ENCODE data around the gene MT3.

MT3 gene

DNA sequence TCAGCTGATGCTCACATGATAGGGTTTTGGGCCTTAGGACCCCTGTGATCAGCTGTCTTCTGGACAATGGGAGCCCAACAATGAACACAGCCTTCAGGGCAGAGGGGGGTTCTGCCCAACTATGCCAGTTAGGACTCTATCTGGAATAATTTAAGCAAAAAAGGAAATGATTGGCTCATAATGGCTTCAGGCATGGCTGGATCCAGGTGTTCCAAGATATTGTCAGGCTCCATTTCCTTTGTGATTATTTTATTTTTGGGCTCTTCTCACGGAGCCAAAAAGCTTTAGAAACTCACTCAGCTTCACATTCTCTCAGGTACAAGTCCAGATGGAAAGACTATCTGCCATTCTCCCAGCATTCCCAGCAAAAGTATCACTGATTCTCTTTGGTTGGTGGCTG, 16.1 kb downstream of the MT3 start:
- Histone ChIP-seq H3K27ac (no peak overlapping the region), H3K4me3 (no peak overlapping the region), H3K9ac (ENCODE audit: insufficient read length) (no peak overlapping the region), H3K9me3 (ENCODE audit: low read depth, low read length) (no peaks in the 10 kb centered on the region), H3K36me3 (ENCODE audit: insufficient read depth, low read length) (no peaks in the 10 kb centered on the region)
- no peak for TF ChIP-seq FOXP2 (optimal IDR thresholded peaks at IDR 0.05; ENCODE audit: control extremely low read depth, extremely low read length, insufficient read depth)
- DNase-seq (ENCODE audit: low read depth, low spot score), result no peak

DNA sequence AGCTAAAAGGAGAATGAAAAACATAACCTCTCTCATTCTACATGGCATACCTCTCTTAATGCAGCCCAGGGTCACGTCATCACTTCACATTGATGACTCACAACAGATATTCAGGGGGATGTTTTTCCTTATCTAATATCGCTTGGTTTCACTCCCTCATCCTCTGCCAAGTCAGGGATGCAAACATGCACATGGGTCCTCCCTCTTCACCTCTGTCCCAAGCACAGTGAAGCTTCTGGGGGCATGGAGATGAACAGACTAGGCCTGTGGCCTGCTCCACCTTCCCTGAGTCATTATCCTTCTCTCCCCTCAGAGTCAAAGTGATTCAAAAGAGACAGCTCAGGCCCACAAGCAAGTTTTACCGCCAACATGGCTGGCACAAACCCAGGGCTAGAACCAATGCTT, 16.7 kb downstream of the MT3 start:
- Histone ChIP-seq H3K27ac (no peak overlapping the region), H3K4me3 (no peak overlapping the region), H3K36me3 (ENCODE audit: insufficient read depth, low read length) (no peaks in the 10 kb centered on the region), H3K9me3 (ENCODE audit: low read depth, low read length) (no peaks in the 10 kb centered on the region), H3K9ac (ENCODE audit: insufficient read length) (no peak overlapping the region)
- no peak for TF ChIP-seq EZH2 (IDR thresholded peaks at IDR 0.05)
- no peak for DNase-seq (ENCODE audit: low read depth, low spot score)

DNA sequence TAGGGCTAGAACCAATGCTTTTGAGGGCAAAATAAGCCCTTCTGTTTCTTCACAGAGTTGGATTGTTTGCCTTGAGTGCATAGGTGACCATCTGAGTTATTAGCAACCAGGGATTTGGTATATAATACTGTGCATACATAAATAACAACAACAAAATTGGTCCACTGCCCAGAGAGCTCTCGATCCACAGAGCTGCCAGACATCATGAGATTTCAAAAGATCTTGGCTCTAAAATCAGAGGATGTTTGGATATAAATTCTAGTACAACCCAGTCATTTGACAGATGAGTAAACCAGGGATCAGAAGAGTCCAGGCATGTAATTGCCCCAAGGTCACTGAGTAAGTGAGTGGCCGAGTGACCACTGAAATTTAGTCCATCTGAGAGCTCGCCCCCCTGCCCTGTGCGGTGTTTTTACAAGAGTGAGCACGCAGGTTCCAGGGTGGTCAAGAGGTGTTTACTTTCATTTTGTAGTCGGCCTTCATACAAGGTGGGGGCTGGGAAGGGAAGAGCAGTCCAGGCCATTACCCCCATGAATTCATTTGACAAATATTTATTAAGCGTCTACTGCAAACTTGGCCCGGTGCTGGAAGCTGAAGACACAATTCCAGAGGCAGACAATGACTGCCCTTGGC, 17.3 kb downstream of the MT3 start:
- no peak overlapping the region for H3K4me3 ChIP-seq
- H3K27ac ChIP-seq, result no peak overlapping the region

DNA sequence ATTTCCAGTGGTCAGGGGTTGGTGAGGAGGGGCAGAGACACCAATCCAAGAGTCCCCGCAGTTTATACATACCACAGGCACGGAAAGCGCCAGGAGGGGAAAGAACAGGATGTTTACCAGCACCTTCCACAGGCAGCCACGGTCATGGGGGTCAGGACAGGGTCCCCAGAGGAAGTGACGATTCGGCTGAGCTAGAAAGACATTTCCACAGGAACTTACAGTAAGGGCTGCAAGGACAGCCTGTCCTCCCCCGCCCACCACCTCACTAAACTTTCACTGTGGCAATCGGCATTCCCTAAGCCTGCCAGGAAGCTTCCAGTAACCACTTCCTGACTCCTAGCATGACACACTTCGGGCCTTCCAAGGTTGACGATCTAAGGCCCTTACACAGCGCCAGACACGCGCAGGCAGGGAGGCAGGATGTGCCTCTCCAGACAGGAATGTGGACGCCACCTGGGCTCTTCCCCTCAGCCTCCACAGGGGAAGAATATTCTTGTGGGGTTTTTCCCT, 17.8 kb downstream of the MT3 start:
- Histone ChIP-seq H3K9ac (ENCODE audit: insufficient read length) (no peak overlapping the region), H3K36me3 (ENCODE audit: insufficient read depth, low read length) (no peaks in the 10 kb centered on the region), H3K27ac (no peak overlapping the region), H3K9me3 (ENCODE audit: low read depth, low read length) (no peaks in the 10 kb centered on the region), H3K4me3 (no peak overlapping the region)
- no peak for DNase-seq (ENCODE audit: low read depth, low spot score)
- TF ChIP-seq POLR2AphosphoS5 (IDR thresholded peaks at IDR 0.05; ENCODE audit: borderline replicate concordance, low read depth, low read length), result no peak

More for the DNA sequence above, 17.3 kb downstream of the MT3 start:
- H3K36me3 ChIP-seq (ENCODE audit: insufficient read depth, low read length), result no peaks in the 10 kb centered on the region
- no peaks in the 10 kb centered on the region for H3K9me3 ChIP-seq (ENCODE audit: low read depth, low read length)
- H3K9ac ChIP-seq (ENCODE audit: insufficient read length), result no peak overlapping the region
- TF ChIP-seq FOXP2 (optimal IDR thresholded peaks at IDR 0.05; ENCODE audit: control extremely low read depth, extremely low read length, insufficient read depth) (no peak), POLR2AphosphoS5 (IDR thresholded peaks at IDR 0.05; ENCODE audit: borderline replicate concordance, low read depth, low read length) (no peak), EZH2 (IDR thresholded peaks at IDR 0.05) (no peak)
- DNase-seq (ENCODE audit: low read depth, low spot score), result no peak

DNA sequence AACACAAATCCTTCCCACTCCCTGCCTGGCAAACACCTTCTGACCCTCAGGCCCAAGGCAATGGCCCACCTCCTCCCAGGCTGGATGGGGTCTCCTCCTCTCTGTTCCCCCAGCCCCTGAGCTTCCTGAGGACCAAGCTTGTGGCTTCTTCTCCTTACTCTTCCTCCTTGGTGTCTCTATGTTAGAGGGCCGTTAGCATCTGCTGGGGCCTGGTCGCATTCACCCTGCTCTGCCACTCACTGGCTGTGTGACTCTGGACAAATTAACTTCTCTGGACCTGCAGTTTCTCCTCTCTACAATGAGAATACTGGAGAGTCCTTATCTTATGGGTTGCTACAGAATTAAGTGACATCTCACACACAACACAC, 18.3 kb downstream of the MT3 start:
- TF ChIP-seq EZH2 (IDR thresholded peaks at IDR 0.05), result no peak
- no peak for TF ChIP-seq POLR2AphosphoS5 (IDR thresholded peaks at IDR 0.05; ENCODE audit: borderline replicate concordance, low read depth, low read length)
- TF ChIP-seq FOXP2 (optimal IDR thresholded peaks at IDR 0.05; ENCODE audit: control extremely low read depth, extremely low read length, insufficient read depth), result no peak
- DNase-seq (ENCODE audit: low read depth, low spot score), result no peak
- Histone ChIP-seq H3K27ac (no peak overlapping the region), H3K36me3 (ENCODE audit: insufficient read depth, low read length) (no peaks in the 10 kb centered on the region), H3K9me3 (ENCODE audit: low read depth, low read length) (no peaks in the 10 kb centered on the region), H3K9ac (ENCODE audit: insufficient read length) (no peak overlapping the region), H3K4me3 (no peak overlapping the region; the same call in 1 of the 2 replicates)

DNA sequence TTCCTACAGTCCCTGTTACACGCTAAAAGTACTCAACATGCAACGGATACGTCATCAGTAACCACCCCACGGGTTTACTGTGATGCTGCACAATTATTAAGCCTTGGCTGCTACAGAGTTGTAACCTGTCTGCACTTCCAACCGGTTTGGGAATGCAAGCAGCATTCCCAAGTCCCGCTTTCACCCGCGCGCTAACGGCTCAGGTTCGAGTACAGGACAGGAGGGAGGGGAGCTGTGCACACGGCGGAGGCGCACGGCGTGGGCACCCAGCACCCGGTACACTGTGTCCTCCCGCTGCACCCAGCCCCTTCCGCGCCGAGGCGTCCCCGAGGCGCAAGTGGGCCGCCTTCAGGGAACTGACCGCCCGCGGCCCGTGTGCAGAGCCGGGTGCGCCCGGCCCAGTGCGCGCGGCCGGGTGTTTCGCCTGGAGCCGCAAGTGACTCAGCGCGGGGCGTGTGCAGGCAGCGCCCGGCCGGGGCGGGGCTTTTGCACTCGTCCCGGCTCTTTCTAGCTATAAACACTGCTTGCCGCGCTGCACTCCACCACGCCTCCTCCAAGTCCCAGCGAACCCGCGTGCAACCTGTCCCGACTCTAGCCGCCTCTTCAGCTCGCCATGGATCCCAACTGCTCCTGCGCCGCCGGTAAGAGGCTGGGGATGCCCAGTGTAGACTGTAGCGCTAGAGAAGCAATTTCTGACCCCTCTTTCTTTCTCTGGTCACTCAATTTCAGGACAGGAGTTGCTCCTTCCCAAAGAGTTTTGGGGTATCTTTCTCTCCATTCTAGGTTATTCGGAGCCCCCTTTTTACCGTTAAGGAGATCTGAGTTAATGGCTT, 18.9 kb downstream of the MT3 start, which contains the start of gene MT2A:
TSS of gene MT2A (plus strand) at position 542 of the 833 bp plus-strand sequence. CDS start at position 614, 72 bp downstream.
- TF ChIP-seq POLR2AphosphoS5 (IDR thresholded peaks at IDR 0.05; ENCODE audit: borderline replicate concordance, low read depth, low read length) (peak; percentile 39; the same call in 1 of the 2 replicates), FOXP2 (optimal IDR thresholded peaks at IDR 0.05; ENCODE audit: control extremely low read depth, extremely low read length, insufficient read depth) (no peak)
- Histone ChIP-seq H3K9me3 (ENCODE audit: low read depth, low read length) (no peaks in the 10 kb centered on the region), H3K27ac (no peak within 1 kb of the TSS), H3K4me3 (peak within 1 kb of the TSS; percentile 73), H3K9ac (ENCODE audit: insufficient read length) (no peak within 1 kb of the TSS), H3K36me3 (ENCODE audit: insufficient read depth, low read length) (no peaks in the 10 kb centered on the region)
- DNase-seq (ENCODE audit: low read depth, low spot score), result no peak

DNA sequence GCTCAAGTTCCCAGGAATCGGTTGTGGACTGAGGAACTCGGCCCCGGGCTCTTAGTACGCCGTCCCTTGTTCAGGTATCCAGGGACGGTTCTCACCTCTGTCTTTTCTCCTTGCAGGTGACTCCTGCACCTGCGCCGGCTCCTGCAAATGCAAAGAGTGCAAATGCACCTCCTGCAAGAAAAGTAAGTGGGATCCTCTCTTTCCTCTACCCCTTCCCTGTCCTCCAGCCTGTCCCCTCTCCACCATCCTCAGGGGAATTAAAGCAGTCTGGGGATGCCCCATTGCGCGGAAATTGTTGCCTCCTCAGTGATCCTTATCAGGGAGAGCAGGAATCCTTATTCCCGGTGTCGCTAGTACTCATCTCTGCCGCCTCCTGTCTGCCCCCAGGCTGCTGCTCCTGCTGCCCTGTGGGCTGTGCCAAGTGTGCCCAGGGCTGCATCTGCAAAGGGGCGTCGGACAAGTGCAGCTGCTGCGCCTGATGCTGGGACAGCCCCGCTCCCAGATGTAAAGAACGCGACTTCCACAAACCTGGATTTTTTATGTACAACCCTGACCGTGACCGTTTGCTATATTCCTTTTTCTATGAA, 19.6 kb downstream of the MT3 start:
- H3K9me3 ChIP-seq (ENCODE audit: low read depth, low read length), result no peaks in the 10 kb centered on the region
- no peak overlapping the region for H3K9ac ChIP-seq (ENCODE audit: insufficient read length)
- peak overlapping the region; percentile 73 for H3K4me3 ChIP-seq
- no peak for DNase-seq (ENCODE audit: low read depth, low spot score)
- H3K36me3 ChIP-seq (ENCODE audit: insufficient read depth, low read length), result no peaks in the 10 kb centered on the region
- TF ChIP-seq EZH2 (IDR thresholded peaks at IDR 0.05) (no peak), POLR2AphosphoS5 (IDR thresholded peaks at IDR 0.05; ENCODE audit: borderline replicate concordance, low read depth, low read length) (no peak), FOXP2 (optimal IDR thresholded peaks at IDR 0.05; ENCODE audit: control extremely low read depth, extremely low read length, insufficient read depth) (no peak)
- no peak overlapping the region for H3K27ac ChIP-seq

DNA sequence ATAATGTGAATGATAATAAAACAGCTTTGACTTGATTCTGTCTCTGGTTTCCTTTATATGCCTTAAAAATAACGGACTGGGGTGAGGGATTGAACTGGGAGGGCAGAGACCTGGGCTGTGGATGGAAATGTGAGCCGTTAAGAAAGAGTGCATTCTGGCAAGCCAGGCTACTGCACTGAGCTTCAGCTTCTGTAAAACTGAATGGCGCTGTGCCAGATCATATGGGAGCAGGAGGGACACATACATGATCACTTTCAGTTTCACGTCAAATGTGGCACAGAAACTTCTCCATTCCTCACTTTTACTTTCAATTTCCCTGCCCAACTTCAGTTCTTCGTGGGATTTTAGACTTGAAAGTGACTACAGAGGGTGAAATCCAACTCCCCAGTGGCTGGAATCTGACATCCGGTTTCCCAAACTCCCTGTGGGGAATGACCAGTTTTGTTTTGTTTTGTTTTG, 20.2 kb downstream of the MT3 start:
- no peak for TF ChIP-seq EZH2 (IDR thresholded peaks at IDR 0.05)
- TF ChIP-seq FOXP2 (optimal IDR thresholded peaks at IDR 0.05; ENCODE audit: control extremely low read depth, extremely low read length, insufficient read depth), result no peak
- no peak for TF ChIP-seq POLR2AphosphoS5 (IDR thresholded peaks at IDR 0.05; ENCODE audit: borderline replicate concordance, low read depth, low read length)
- no peak overlapping the region for H3K9ac ChIP-seq (ENCODE audit: insufficient read length)
- no peak for DNase-seq (ENCODE audit: low read depth, low spot score)
- no peaks in the 10 kb centered on the region for H3K36me3 ChIP-seq (ENCODE audit: insufficient read depth, low read length)
- H3K27ac ChIP-seq, result no peak overlapping the region
- H3K4me3 ChIP-seq, result peak overlapping the region; percentile 73
- H3K9me3 ChIP-seq (ENCODE audit: low read depth, low read length), result no peaks in the 10 kb centered on the region

All from SK-N-MC (cell line).